Ascending aorta (tissue), 2 donors: ENCODE results near the gene CFAP65. TPM values are rescaled to one million over a fixed set of nuclear protein-coding genes. Genes with fewer than 3 reads are reported as not detected.

Experiments used
- DNase-seq, 2 donors: peaks; one replicate each; pipeline ENCODE4 v3.0.0-alpha.2; 2019; ENCODE audit warnings: low spot score in 2 of 2
- H3K27ac ChIP-seq, 2 donors: fragments of 200-600 bp; sonication (generic); one replicate each; pipeline ENCODE4 v1.5.1; 2016 to 2017; ENCODE audit warnings: mild to moderate bottlenecking in 1 of 2
- H3K27me3 ChIP-seq: fragments of 200-600 bp; sonication (generic); one replicate; pipeline ENCODE4 v1.5.1; 2017
- H3K36me3 ChIP-seq, 2 donors: fragments of 200-600 bp; sonication (generic); one replicate each; pipeline ENCODE4 v1.5.1; 2016
- H3K4me1 ChIP-seq, 2 donors: fragments of 200-600 bp; sonication (generic); one replicate each; pipeline ENCODE4 v1.5.1; 2016 to 2017; ENCODE audit warnings: mild to moderate bottlenecking in 1 of 2
- H3K4me3 ChIP-seq, 2 donors: fragments of 200-600 bp; sonication (generic); one replicate each; pipeline ENCODE4 v1.5.1; 2016 to 2017; ENCODE audit warnings: mild to moderate bottlenecking in 1 of 2
- H3K9me3 ChIP-seq, 2 donors: fragments of 200-600 bp; sonication (generic); one replicate each; pipeline ENCODE4 v1.5.1; 2016
- intact Hi-C: fragments of 100-400 bp; cut with DNase I; formaldehyde crosslinking; loops from one replicate; pipeline ENCODE4 v1.15.1; 2023
- total RNA-seq: library from RNA; depleted of rRNA; stranded (reverse); fragments of >200 nt; gene quantifications from one replicate; pipeline ENCODE4 v1.1.0, GENCODE V29; 2016
- TF ChIP-seq, protein P1 (sequence below), 3 experiments: fragments of 200-600 bp in 2 of 3; fragments of 450-650 bp in 1 of 3; sonication (generic) in 2 of 3; IDR thresholded peaks; one replicate each; pipeline ENCODE4 v1.5.1; 2016 to 2019; ENCODE audit warnings: antibody characterized with exemption in 3 of 3, mild to moderate bottlenecking in 1 of 3, moderate library complexity in 1 of 3

The CFAP65 gene
- total RNA-seq, 1 donor from 2014 or later: not detected

GRCh38 chr2:219016721-219017120 lies 24.6 kb downstream of the CFAP65 start:
- intact Hi-C loops: no loop called here
- no peaks in the 10 kb centered on the region for H3K27me3 ChIP-seq

DNA sequence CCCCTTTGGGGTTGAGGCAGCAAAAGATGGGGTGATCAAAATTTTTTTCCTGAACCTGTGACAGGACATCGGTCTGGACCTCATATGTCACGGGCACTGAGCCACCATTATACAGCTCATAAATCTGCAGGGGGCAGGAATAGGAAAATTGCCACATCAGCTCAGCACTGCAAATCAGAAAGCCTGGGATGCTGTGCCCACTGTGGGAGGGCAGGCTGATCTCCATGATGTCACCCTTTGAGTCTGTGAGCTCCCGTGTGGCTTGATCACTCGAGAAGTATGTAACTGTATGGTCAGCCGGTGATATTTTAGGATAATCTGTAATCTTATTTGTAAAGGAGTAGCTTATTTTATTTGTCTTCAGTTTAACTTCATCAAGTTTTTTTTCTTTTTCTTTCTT lies 30.4 kb downstream of the CFAP65 start:
- TF ChIP-seq, protein P1, sequence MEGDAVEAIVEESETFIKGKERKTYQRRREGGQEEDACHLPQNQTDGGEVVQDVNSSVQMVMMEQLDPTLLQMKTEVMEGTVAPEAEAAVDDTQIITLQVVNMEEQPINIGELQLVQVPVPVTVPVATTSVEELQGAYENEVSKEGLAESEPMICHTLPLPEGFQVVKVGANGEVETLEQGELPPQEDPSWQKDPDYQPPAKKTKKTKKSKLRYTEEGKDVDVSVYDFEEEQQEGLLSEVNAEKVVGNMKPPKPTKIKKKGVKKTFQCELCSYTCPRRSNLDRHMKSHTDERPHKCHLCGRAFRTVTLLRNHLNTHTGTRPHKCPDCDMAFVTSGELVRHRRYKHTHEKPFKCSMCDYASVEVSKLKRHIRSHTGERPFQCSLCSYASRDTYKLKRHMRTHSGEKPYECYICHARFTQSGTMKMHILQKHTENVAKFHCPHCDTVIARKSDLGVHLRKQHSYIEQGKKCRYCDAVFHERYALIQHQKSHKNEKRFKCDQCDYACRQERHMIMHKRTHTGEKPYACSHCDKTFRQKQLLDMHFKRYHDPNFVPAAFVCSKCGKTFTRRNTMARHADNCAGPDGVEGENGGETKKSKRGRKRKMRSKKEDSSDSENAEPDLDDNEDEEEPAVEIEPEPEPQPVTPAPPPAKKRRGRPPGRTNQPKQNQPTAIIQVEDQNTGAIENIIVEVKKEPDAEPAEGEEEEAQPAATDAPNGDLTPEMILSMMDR (IDR thresholded peaks at IDR 0.05): no peak
- H3K4me1 ChIP-seq: no peaks in the 10 kb centered on the region

More at GRCh38 chr2:219016721-219017120, 24.6 kb downstream of the CFAP65 start:
- peaks cover 0 to 19% of the 10 kb centered on the region in 2 donors for H3K4me1 ChIP-seq
- DNase-seq: no peak
- H3K36me3 ChIP-seq: no peaks in the 10 kb centered on the region
- H3K9me3 ChIP-seq: no peaks in the 10 kb centered on the region
- H3K4me3 ChIP-seq: no peak overlapping the region
- peak overlapping the region in 1 of 2 donors; percentile 68 for H3K27ac ChIP-seq
- TF ChIP-seq, protein P1 (IDR thresholded peaks at IDR 0.05): no peak

GRCh38 chr2:219010162-219010756 lies 31.1 kb downstream of the CFAP65 start:
- intact Hi-C loops: no loop called here
- Histone ChIP-seq H3K9me3 (no peaks in the 10 kb centered on the region), H3K27me3 (no peaks in the 10 kb centered on the region), H3K36me3 (no peaks in the 10 kb centered on the region), H3K4me3 (no peak overlapping the region), H3K27ac (no peak overlapping the region), H3K4me1 (no peaks in the 10 kb centered on the region)
- DNase-seq: no peak
- TF ChIP-seq, protein P1 (IDR thresholded peaks at IDR 0.05): peak in 1 of 3 experiments; percentile 27

More for the DNA sequence above, 30.4 kb downstream of the CFAP65 start:
- H3K4me3 ChIP-seq: no peak overlapping the region
- H3K27ac ChIP-seq: no peak overlapping the region
- H3K27me3 ChIP-seq: no peaks in the 10 kb centered on the region
- H3K36me3 ChIP-seq: no peaks in the 10 kb centered on the region
- DNase-seq: no peak
- intact Hi-C loops: no loop called here
- H3K9me3 ChIP-seq: no peaks in the 10 kb centered on the region

DNA sequence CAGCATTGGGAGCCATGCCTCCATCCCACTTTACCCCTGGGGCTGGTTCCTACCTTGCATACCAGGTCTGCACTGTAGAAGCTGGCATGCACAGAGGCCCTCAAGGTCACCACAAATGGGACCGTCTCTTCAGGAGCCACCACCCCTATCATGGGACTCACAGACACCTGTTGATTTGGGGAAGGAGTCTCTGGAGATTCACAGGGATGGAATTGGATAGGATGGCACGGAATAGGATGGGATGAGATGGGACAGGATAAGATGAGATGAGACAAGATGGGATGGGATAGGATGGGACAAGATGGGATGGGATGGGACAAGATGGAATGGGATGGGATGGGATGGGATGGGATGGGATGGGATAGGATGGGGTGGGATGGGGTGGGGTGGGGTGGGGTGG lies 32.0 kb downstream of the CFAP65 start:
- no peaks in the 10 kb centered on the region for H3K4me1 ChIP-seq
- H3K4me3 ChIP-seq: no peak overlapping the region
- intact Hi-C loops: no loop called here
- no peak for DNase-seq
- TF ChIP-seq, protein P1 (IDR thresholded peaks at IDR 0.05): no peak
- no peaks in the 10 kb centered on the region for H3K9me3 ChIP-seq
- no peaks in the 10 kb centered on the region for H3K36me3 ChIP-seq
- no peak overlapping the region for H3K27ac ChIP-seq
- H3K27me3 ChIP-seq: no peaks in the 10 kb centered on the region

GRCh38 chr2:219003979-219004378 lies 37.3 kb downstream of the CFAP65 start:
- DNase-seq: no peak
- TF ChIP-seq, protein P1 (IDR thresholded peaks at IDR 0.05): no peak
- Histone ChIP-seq H3K4me3 (no peak overlapping the region), H3K9me3 (no peaks in the 10 kb centered on the region), H3K27me3 (peaks cover 23% of the 10 kb centered on the region), H3K4me1 (peaks cover 11 to 15% of the 10 kb centered on the region in 2 donors), H3K27ac (no peak overlapping the region), H3K36me3 (no peaks in the 10 kb centered on the region)
- intact Hi-C loops: no loop called here

DNA sequence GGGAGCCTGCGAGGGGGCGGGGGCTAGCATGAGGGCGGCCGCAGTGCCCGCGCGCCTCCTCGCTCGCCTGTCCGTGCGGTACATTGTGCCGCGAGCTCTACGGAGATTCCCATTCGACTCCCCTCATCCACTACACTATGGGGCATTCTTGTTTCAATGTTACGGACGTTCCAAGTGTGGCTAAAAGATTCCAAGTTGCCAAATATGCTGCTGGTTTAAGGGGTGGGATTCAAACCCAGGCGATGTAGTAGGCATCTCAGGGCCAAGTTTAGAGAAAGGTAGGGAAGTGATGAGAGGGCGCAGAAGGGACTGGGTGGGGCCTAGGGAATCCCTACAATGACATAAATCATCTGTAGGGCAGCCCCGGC lies 38.1 kb downstream of the CFAP65 start:
- Histone ChIP-seq H3K4me3 (no peak overlapping the region), H3K27ac (no peak overlapping the region), H3K9me3 (no peaks in the 10 kb centered on the region), H3K4me1 (peaks cover 11 to 15% of the 10 kb centered on the region in 2 donors), H3K36me3 (no peaks in the 10 kb centered on the region), H3K27me3 (peaks cover 23% of the 10 kb centered on the region)
- intact Hi-C loops: no loop called here
- DNase-seq: no peak
- TF ChIP-seq, protein P1 (IDR thresholded peaks at IDR 0.05): peak in 1 of 3 experiments; percentile 18
